IMR-90 (cell line): ENCODE data around the gene ATP9B. TPM values are rescaled to one million over a fixed set of nuclear protein-coding genes. Genes with fewer than 3 reads are reported as not detected.

ENCODE experiments used
- ATAC-seq: fragments of 200-7000 bp; cut with Tn5 transposase; 2 replicates; pipeline ENCODE4 v1.9.1; 2020; ENCODE audit warnings: low read depth, mild to moderate bottlenecking, moderate library complexity
- BruUV-seq: library from RNA; stranded (reverse); fragments of 400-500 nt; replicated peaks from 2 replicates; lab custom pipeline; 2021; lab: Mats Ljungman, UMichigan
- CTCF ChIA-PET: fragments of 300-600 bp; formaldehyde crosslinking; extraction: SDS; loops from one replicate; lab custom pipeline; 2021; ENCODE audit warnings: antibody characterized with exemption; lab: Yijun Ruan, JAX
- POLR2A ChIA-PET: fragments of 300-600 bp; sonication (Branson Sonifier 250); formaldehyde crosslinking; loops from one replicate; lab custom pipeline; 2022; ENCODE audit warnings: antibody characterized with exemption; ENCODE audit not compliant: unreplicated experiment; lab: Charles Lee
- DNase-seq: peaks from one replicate; pipeline ENCODE4 v3.0.0; 2013
- H2AFZ ChIP-seq: replicated peaks from 2 replicates; pipeline ENCODE3; 2013; ENCODE audit warnings: low read length, mild to moderate bottlenecking; ENCODE audit not compliant: poor library complexity
- H2AK5ac ChIP-seq: 2 replicates; pipeline ENCODE4 v1.6.1; 2013; ENCODE audit warnings: low read depth, low read length, inconsistent platforms
- H2AK9ac ChIP-seq: replicated peaks from 2 replicates; pipeline ENCODE3; 2013; ENCODE audit warnings: mild to moderate bottlenecking, low read depth, low read length, moderate library complexity; ENCODE audit not compliant: poor library complexity
- H2BK120ac ChIP-seq: 2 replicates; pipeline ENCODE4 v1.6.1; 2013; ENCODE audit warnings: low read depth, low read length, inconsistent platforms
- H2BK15ac ChIP-seq: 3 replicates; pipeline ENCODE4 v1.6.1; 2013; ENCODE audit warnings: low read depth, low read length, inconsistent platforms
- H2BK20ac ChIP-seq: 2 replicates; pipeline ENCODE4 v1.6.1; 2013; ENCODE audit warnings: low read depth, mild to moderate bottlenecking, inconsistent platforms, low read length, moderate library complexity
- H2BK5ac ChIP-seq: 2 replicates; pipeline ENCODE4 v1.6.1; 2013; ENCODE audit warnings: mild to moderate bottlenecking, low read depth, low read length, inconsistent platforms; ENCODE audit not compliant: poor library complexity, severe bottlenecking
- H3K14ac ChIP-seq: replicated peaks from 2 replicates; pipeline ENCODE4 v1.6.1; 2013; ENCODE audit warnings: low read depth, low read length, inconsistent platforms
- H3K18ac ChIP-seq: 2 replicates; pipeline ENCODE4 v1.6.1; 2013; ENCODE audit warnings: low read depth, low read length, control low read depth
- H3K23ac ChIP-seq: 2 replicates; pipeline ENCODE4 v1.6.1; 2013; ENCODE audit warnings: low read depth, low read length, inconsistent platforms
- H3K27ac ChIP-seq: 2 replicates; pipeline ENCODE4 v1.5.1; 2013; ENCODE audit warnings: mild to moderate bottlenecking, control low read depth, low read length; ENCODE audit not compliant: insufficient read depth
- H3K27me3 ChIP-seq: 2 replicates; pipeline ENCODE4 v1.6.1; 2013; ENCODE audit warnings: low read length; ENCODE audit not compliant: control insufficient read depth, insufficient read depth
- H3K36me3 ChIP-seq: 2 replicates; pipeline ENCODE4 v1.6.1; 2013; ENCODE audit warnings: low read length, mixed read lengths; ENCODE audit not compliant: control insufficient read depth, insufficient read depth
- H3K4ac ChIP-seq: 2 replicates; pipeline ENCODE4 v1.6.1; 2013; ENCODE audit warnings: low read depth, low read length, inconsistent platforms
- H3K4me1 ChIP-seq: 2 replicates; pipeline ENCODE4 v1.6.1; 2013; ENCODE audit warnings: low read length, mixed read lengths; ENCODE audit not compliant: control insufficient read depth, insufficient read depth
- H3K4me2 ChIP-seq: 2 replicates; pipeline ENCODE4 v1.6.1; 2013; ENCODE audit warnings: low read depth, mild to moderate bottlenecking, control low read depth, low read length, moderate library complexity
- H3K4me3 ChIP-seq: 2 replicates; pipeline ENCODE4 v1.5.1; 2013; ENCODE audit warnings: low read depth, mild to moderate bottlenecking, control low read depth, low read length, moderate library complexity; ENCODE audit not compliant: insufficient read depth
- H3K56ac ChIP-seq: 2 replicates; pipeline ENCODE4 v1.6.1; 2013; ENCODE audit warnings: low read length, inconsistent platforms; ENCODE audit not compliant: insufficient read depth; ENCODE audit errors: extremely low read depth
- H3K79me1 ChIP-seq, 2 experiments: 2 replicates each; pipeline ENCODE4 v1.6.1; 2013; ENCODE audit warnings: low read length in 2 of 2, inconsistent platforms in 1 of 2, low read depth in 1 of 2
- H3K9ac ChIP-seq: 2 replicates; pipeline ENCODE4 v1.6.1; 2013; ENCODE audit warnings: low read depth, low read length, control low read depth
- H3K9me1 ChIP-seq: 2 replicates; pipeline ENCODE4 v1.6.1; 2013; ENCODE audit warnings: low read length, inconsistent platforms; ENCODE audit not compliant: insufficient read depth
- H3K9me3 ChIP-seq: 2 replicates; pipeline ENCODE4 v1.6.1; 2013; ENCODE audit warnings: low read length; ENCODE audit not compliant: control insufficient read depth, insufficient read depth
- H4K20me1 ChIP-seq: 2 replicates; pipeline ENCODE4 v1.6.1; 2013; ENCODE audit warnings: low read length, inconsistent platforms; ENCODE audit not compliant: insufficient read depth
- H4K5ac ChIP-seq: 2 replicates; pipeline ENCODE4 v1.6.1; 2013; ENCODE audit warnings: mild to moderate bottlenecking, low read depth, low read length, control low read depth
- H4K8ac ChIP-seq, 2 experiments: 2 replicates each; pipeline ENCODE4 v1.6.1; 2013; ENCODE audit warnings: low read depth in 2 of 2, low read length in 2 of 2, control low read depth in 1 of 2, inconsistent platforms in 1 of 2
- H4K91ac ChIP-seq: 2 replicates; pipeline ENCODE4 v1.6.1; 2013; ENCODE audit warnings: low read depth, low read length, inconsistent platforms; ENCODE audit not compliant: insufficient read depth
- BHLHE40 ChIP-seq: fragments of 150-350 bp; IDR thresholded peaks from 2 replicates; pipeline ENCODE4 v1.6.1; 2016; ENCODE audit warnings: mild to moderate bottlenecking, low read depth, low read length
- CEBPB ChIP-seq: IDR thresholded peaks from 2 replicates; pipeline ENCODE4 v1.6.1; 2012; ENCODE audit warnings: low read depth, low read length, improper control_type of control experiment
- CHD1 ChIP-seq: IDR thresholded peaks from 2 replicates; pipeline ENCODE4 v1.6.1; 2012; ENCODE audit warnings: low read depth, low read length, improper control_type of control experiment
- CTCF ChIP-seq: conservative IDR thresholded peaks from 2 replicates; pipeline ENCODE4 v1.5.1; 2012; ENCODE audit warnings: mild to moderate bottlenecking, low read depth, low read length, improper control_type of control experiment
- FOS ChIP-seq: fragments of 150-350 bp; IDR thresholded peaks from 2 replicates; pipeline ENCODE4 v1.6.1; 2016; ENCODE audit warnings: low read depth, low read length
- MAFK ChIP-seq: IDR thresholded peaks from 2 replicates; pipeline ENCODE4 v1.6.1; 2012; ENCODE audit warnings: low read depth, low read length, improper control_type of control experiment
- MAZ ChIP-seq: IDR thresholded peaks from 2 replicates; pipeline ENCODE4 v1.6.1; 2012; ENCODE audit warnings: low read depth, mild to moderate bottlenecking, low read length, improper control_type of control experiment, moderate library complexity, borderline replicate concordance
- MXI1 ChIP-seq: IDR thresholded peaks from 2 replicates; pipeline ENCODE4 v1.6.1; 2012; ENCODE audit warnings: low read depth, mild to moderate bottlenecking, low read length, moderate library complexity, borderline replicate concordance
- NFE2L2 ChIP-seq: fragments of 150-350 bp; IDR thresholded peaks from 2 replicates; pipeline ENCODE4 v1.6.1; 2016; ENCODE audit warnings: low read depth, mild to moderate bottlenecking, low read length
- POLR2A ChIP-seq: IDR thresholded peaks from 2 replicates; pipeline ENCODE4 v1.6.1; 2012; ENCODE audit warnings: mild to moderate bottlenecking, low read depth, low read length
- RAD21 ChIP-seq: IDR thresholded peaks from 2 replicates; pipeline ENCODE4 v1.6.1; 2012; ENCODE audit warnings: low read length, improper control_type of control experiment
- RCOR1 ChIP-seq: IDR thresholded peaks from 2 replicates; pipeline ENCODE4 v1.6.1; 2012; ENCODE audit warnings: mild to moderate bottlenecking, low read length, improper control_type of control experiment; ENCODE audit not compliant: insufficient replicate concordance
- RFX5 ChIP-seq: IDR thresholded peaks from 2 replicates; pipeline ENCODE4 v1.8.0; 2012; ENCODE audit warnings: low read depth, mild to moderate bottlenecking, low read length, moderate library complexity
- SMC3 ChIP-seq: fragments of 150-350 bp; IDR thresholded peaks from 2 replicates; pipeline ENCODE4 v1.6.1; 2016; ENCODE audit warnings: low read depth, mild to moderate bottlenecking, antibody characterized with exemption, low read length, moderate library complexity
- WGBS, 2 experiments: methylation state at CpG; one replicate each; pipeline versions ENCODE4 v1.1.5 to v1.1.7; 2013; ENCODE audit warnings: missing lambda C conversion rate in 2 of 2; ENCODE audit not compliant: insufficient read length in 1 of 2; ENCODE audit errors: extremely low coverage in 2 of 2; 5-methylcytosine and 5-hydroxymethylcytosine counted together
- dilution Hi-C: fragments of 300-500 bp; cut with HindIII; formaldehyde crosslinking; loops from one replicate; pipeline ENCODE4 v1.14.3; 2018; ENCODE audit warnings: low sequenced_read_pairs; ENCODE audit not compliant: unreplicated experiment
- in situ Hi-C: fragments of 300-500 bp; cut with MboI; formaldehyde crosslinking; loops from 3 replicates; pipeline ENCODE4 v1.14.3; 2019; ENCODE audit warnings: low sequenced_read_pairs, inconsistent platforms, mixed read lengths
- intact Hi-C: fragments of 100-400 bp; cut with micrococcal nuclease; formaldehyde crosslinking; loops from 2 replicates; pipeline ENCODE4 v1.10.0; 2022
- polyA plus RNA-seq, 3 experiments: library from polyadenylated mRNA; depleted of rRNA; stranded (reverse); fragments of >200 nt; gene quantifications; 2 replicates each; pipeline ENCODE4 v1.2.3, GENCODE V29; 2012; ENCODE audit warnings: low replicate concordance in 1 of 3
- total RNA-seq: library from RNA; depleted of rRNA; stranded (reverse); fragments of >200 nt; gene quantifications from 2 replicates; pipeline ENCODE4 v1.2.3, GENCODE V29; 2012
- TF ChIP-seq, protein P1 (sequence below): fragments of 150-350 bp; IDR thresholded peaks from 2 replicates; pipeline ENCODE4 v1.6.1; 2016; ENCODE audit warnings: low read depth, mild to moderate bottlenecking, low read length, moderate library complexity, borderline replicate concordance
- TF ChIP-seq, protein P2 (sequence below): fragments of 150-350 bp; IDR thresholded peaks from 2 replicates; pipeline ENCODE4 v1.6.1; 2017; ENCODE audit warnings: mild to moderate bottlenecking, antibody characterized with exemption, low read length, low read depth

Gene ATP9B
- total and polyA plus RNA-seq, 2 of the 4 experiments (the other 2 are of a cell fraction): 11.0 to 11.5 TPM

GRCh38 chr18:79129120-79129519, 59.9 kb downstream of the ATP9B start:
- no peak overlapping the region for H2BK5ac ChIP-seq
- no peaks in the 10 kb centered on the region for H3K9me3 ChIP-seq
- DNase-seq: no peak
- no peak overlapping the region for H3K9ac ChIP-seq
- ChIA-PET CTCF (no interaction called here), POLR2A (interaction anchor here (1.0 kb wide), 1 partner anchor 20 kb away, joined by 4 read pairs; no protein-coding TSS in a partner anchor)
- no peak overlapping the region for H2AK9ac ChIP-seq
- no peaks in the 10 kb centered on the region for H3K9me1 ChIP-seq
- H3K27ac ChIP-seq: no peak overlapping the region
- dilution Hi-C loops (no loop called here), in situ Hi-C loops (no loop called here), intact Hi-C loops (no loop called here)
- no peaks in the 10 kb centered on the region for H3K27me3 ChIP-seq
- H4K5ac ChIP-seq: no peak overlapping the region
- H4K91ac ChIP-seq: no peak overlapping the region
- no peak overlapping the region for H3K4ac ChIP-seq
- H2AFZ ChIP-seq: no peak overlapping the region
- no peaks in the 10 kb centered on the region for H3K4me1 ChIP-seq
- H3K4me2 ChIP-seq: no peak overlapping the region
- no peak overlapping the region for H2BK120ac ChIP-seq
- H2AK5ac ChIP-seq: no peak overlapping the region
- H3K79me1 ChIP-seq: 0 out of 4 replicates have a peak, but pooled peaks cover 0 to 3% of the 10 kb centered on the region in 2 experiments
- H3K23ac ChIP-seq: no peak overlapping the region
- H3K56ac ChIP-seq: no peak overlapping the region
- TF ChIP-seq RFX5: no peak
- no peak for TF ChIP-seq BHLHE40
- TF ChIP-seq CHD1: no peak
- TF ChIP-seq, protein P1, sequence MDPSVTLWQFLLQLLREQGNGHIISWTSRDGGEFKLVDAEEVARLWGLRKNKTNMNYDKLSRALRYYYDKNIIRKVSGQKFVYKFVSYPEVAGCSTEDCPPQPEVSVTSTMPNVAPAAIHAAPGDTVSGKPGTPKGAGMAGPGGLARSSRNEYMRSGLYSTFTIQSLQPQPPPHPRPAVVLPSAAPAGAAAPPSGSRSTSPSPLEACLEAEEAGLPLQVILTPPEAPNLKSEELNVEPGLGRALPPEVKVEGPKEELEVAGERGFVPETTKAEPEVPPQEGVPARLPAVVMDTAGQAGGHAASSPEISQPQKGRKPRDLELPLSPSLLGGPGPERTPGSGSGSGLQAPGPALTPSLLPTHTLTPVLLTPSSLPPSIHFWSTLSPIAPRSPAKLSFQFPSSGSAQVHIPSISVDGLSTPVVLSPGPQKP: no peak
- TF ChIP-seq CTCF: no peak
- no peak for TF ChIP-seq CEBPB
- no peak for TF ChIP-seq RCOR1
- TF ChIP-seq NFE2L2: no peak
- TF ChIP-seq POLR2A: no peak
- TF ChIP-seq, protein P2, sequence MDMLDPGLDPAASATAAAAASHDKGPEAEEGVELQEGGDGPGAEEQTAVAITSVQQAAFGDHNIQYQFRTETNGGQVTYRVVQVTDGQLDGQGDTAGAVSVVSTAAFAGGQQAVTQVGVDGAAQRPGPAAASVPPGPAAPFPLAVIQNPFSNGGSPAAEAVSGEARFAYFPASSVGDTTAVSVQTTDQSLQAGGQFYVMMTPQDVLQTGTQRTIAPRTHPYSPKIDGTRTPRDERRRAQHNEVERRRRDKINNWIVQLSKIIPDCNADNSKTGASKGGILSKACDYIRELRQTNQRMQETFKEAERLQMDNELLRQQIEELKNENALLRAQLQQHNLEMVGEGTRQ: no peak
- TF ChIP-seq SMC3: no peak
- TF ChIP-seq FOS: no peak
- no peak for TF ChIP-seq MAZ
- TF ChIP-seq RAD21: no peak
- no peak for TF ChIP-seq MAFK
- no peak for TF ChIP-seq MXI1
- no peak overlapping the region for H3K14ac ChIP-seq
- H2BK15ac ChIP-seq: no peak overlapping the region
- no peaks in the 10 kb centered on the region for H4K20me1 ChIP-seq
- no peak overlapping the region for H2BK20ac ChIP-seq
- H3K4me3 ChIP-seq: no peak overlapping the region
- ATAC-seq: no peak
- 80% methylated on average over 1 of the region's 3 CpGs; no CpG with 5 or more reads in 1 of the 2 experiments for WGBS, 2 experiments
- no peak overlapping the region for H4K8ac ChIP-seq
- H3K18ac ChIP-seq: no peak overlapping the region
- H3K36me3 ChIP-seq: peaks cover 9% of the 10 kb centered on the region
- BruUV-seq: no TSS peak
